Measurements from ENCODE around the gene CELF3.
"Not testable (repeated sequence)": the region's sequence is repeated elsewhere in the genome, so short reads cannot be mapped to it uniquely, and the experiment has no call there.

- TF ChIP-seq CTCF (conservative IDR thresholded peaks at IDR 0.05); EZH2 (IDR thresholded peaks at IDR 0.05; ENCODE audit: low read depth): not testable (repeated sequence)
These were observed 17.4 kb upstream of the CELF3 start for GRCh38 chr1:151733995-151734394.

Measured in PC-9 (cell line).